Smooth muscle cell (in vitro differentiated cells): ENCODE data around the gene FSCN2. TPM values are rescaled to one million over a fixed set of nuclear protein-coding genes. Genes with fewer than 3 reads are reported as not detected.

Source experiments
- DNase-seq: peaks from one replicate; lab custom pipeline; 2025; ENCODE audit not compliant: unreplicated experiment; lab: John Stamatoyannopoulos, UW
- H2AFZ ChIP-seq: fragments of 200-600 bp; sonication (generic); 2 replicates; pipeline ENCODE4 v1.6.0; 2016; ENCODE audit warnings: antibody characterized with exemption, low read depth, mild to moderate bottlenecking
- H3F3A ChIP-seq: fragments of 200-600 bp; sonication (generic); 2 replicates; pipeline ENCODE4 v1.6.0; 2017; ENCODE audit warnings: antibody characterized with exemption, low read depth
- H3K27ac ChIP-seq: fragments of 200-600 bp; sonication (generic); 2 replicates; pipeline ENCODE4 v1.5.1; 2016; ENCODE audit warnings: low read depth, mild to moderate bottlenecking
- H3K27me3 ChIP-seq: fragments of 200-600 bp; sonication (generic); 2 replicates; pipeline ENCODE4 v1.6.1; 2016; ENCODE audit warnings: low read depth, mild to moderate bottlenecking
- H3K36me3 ChIP-seq: fragments of 200-600 bp; sonication (generic); 2 replicates; pipeline ENCODE4 v1.5.1; 2016; ENCODE audit warnings: low read depth
- H3K4me1 ChIP-seq: fragments of 200-600 bp; sonication (generic); 2 replicates; pipeline ENCODE4 v1.5.1; 2016; ENCODE audit warnings: low read depth
- H3K4me2 ChIP-seq: fragments of 200-600 bp; sonication (generic); 2 replicates; pipeline ENCODE4 v1.6.0; 2016; ENCODE audit warnings: mild to moderate bottlenecking
- H3K4me3 ChIP-seq: fragments of 200-600 bp; sonication (generic); 2 replicates; pipeline ENCODE4 v1.5.1; 2016; ENCODE audit warnings: mild to moderate bottlenecking
- H3K79me2 ChIP-seq: fragments of 200-600 bp; sonication (generic); 2 replicates; pipeline ENCODE4 v1.6.0; 2016; ENCODE audit warnings: low read depth, mild to moderate bottlenecking
- H3K9ac ChIP-seq: fragments of 200-600 bp; sonication (generic); 2 replicates; pipeline ENCODE4 v1.6.0; 2016; ENCODE audit warnings: low read depth
- H3K9me3 ChIP-seq: fragments of 200-600 bp; sonication (generic); replicated peaks from 2 replicates; pipeline ENCODE4 v1.5.1; 2016; ENCODE audit warnings: low read depth
- H4K20me1 ChIP-seq: fragments of 200-600 bp; sonication (generic); 2 replicates; pipeline ENCODE4 v1.6.0; 2016; ENCODE audit warnings: low read depth
- WGBS: methylation state at CpG from one replicate; pipeline ENCODE4 v1.1.7; 2016; ENCODE audit warnings: low lambda C conversion rate; 5-methylcytosine and 5-hydroxymethylcytosine counted together
- polyA plus RNA-seq: library from polyadenylated mRNA; unstranded; fragments of >200 nt; fragmentation: Nextera tagmentation; extraction: Ambion mirVana; gene quantifications from 2 replicates; pipeline ENCODE4 v1.2.1, GENCODE V29; 2016
- total RNA-seq: library from RNA; depleted of rRNA; stranded (reverse); fragments of >200 nt; gene quantifications from 2 replicates; pipeline ENCODE4 v1.2.3, GENCODE V29; 2014
- TF ChIP-seq, protein P1 (sequence below): fragments of 200-600 bp; sonication (generic); IDR thresholded peaks from 2 replicates; pipeline ENCODE4 v1.5.1; 2017; ENCODE audit warnings: borderline replicate concordance, mild to moderate bottlenecking, antibody characterized with exemption; ENCODE audit not compliant: insufficient read depth, poor library complexity, severe bottlenecking

Gene FSCN2
- total and polyA plus RNA-seq, 2 experiments from 2014 or later, result 0.63 to 0.72 TPM

DNA sequence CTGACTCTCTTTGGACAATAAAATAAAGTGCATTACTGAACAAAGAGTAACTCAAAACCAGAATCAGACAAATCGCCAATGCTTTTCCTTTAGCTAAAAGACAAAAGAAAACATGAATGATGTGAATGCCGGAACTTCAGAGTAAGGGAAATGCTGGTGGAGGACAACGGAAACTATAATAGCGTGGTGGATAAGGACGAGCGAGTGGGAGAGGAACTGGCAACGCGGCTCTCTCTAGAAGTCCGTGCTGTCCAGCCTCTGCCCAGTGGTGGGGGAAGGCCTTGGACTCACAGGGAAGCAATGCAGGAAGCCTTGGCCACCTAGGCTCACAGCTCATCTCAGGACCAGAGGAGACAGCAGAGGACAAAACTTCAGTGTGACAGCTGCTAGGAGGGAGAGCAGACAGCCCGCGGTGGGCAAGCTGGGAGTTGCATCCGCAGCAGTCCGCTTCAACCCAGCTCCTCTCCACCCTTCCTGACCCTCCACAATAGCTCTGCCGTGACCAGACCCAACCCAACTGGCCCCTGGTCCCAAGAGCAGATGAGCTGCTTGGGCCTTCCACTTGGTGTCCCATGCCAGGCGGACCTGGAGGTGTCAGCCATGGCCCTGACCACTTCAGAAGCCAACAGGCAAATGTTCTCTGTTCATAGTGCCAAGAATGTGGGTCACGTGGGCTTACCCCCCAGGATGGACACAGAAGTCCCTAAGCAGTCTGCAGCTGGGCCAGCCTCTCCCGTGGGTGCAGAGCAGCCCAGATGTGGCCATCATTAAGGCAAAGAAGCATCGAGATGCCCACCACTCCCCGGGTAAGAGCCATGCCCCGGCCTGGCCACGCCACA is 29.3 kb downstream of the FSCN2 start:
- H3K79me2 ChIP-seq, result peaks cover 12% of the 10 kb centered on the region
- no peaks in the 10 kb centered on the region for H3K9me3 ChIP-seq
- no peaks in the 10 kb centered on the region for H3K36me3 ChIP-seq
- H3F3A ChIP-seq, result peaks cover 28% of the 10 kb centered on the region
- no peak overlapping the region for H2AFZ ChIP-seq
- H3K9ac ChIP-seq, result no peak overlapping the region
- DNase-seq, result no peak
- H3K4me2 ChIP-seq, result no peak overlapping the region
- H3K4me1 ChIP-seq, result no peaks in the 10 kb centered on the region
- H3K4me3 ChIP-seq, result no peak overlapping the region
- WGBS, result 94% methylated on average over 21 of the region's 21 CpGs
- H3K27me3 ChIP-seq, result no peaks in the 10 kb centered on the region
- no peak overlapping the region for H3K27ac ChIP-seq
- H4K20me1 ChIP-seq, result peaks cover 16% of the 10 kb centered on the region
- TF ChIP-seq, protein P1, sequence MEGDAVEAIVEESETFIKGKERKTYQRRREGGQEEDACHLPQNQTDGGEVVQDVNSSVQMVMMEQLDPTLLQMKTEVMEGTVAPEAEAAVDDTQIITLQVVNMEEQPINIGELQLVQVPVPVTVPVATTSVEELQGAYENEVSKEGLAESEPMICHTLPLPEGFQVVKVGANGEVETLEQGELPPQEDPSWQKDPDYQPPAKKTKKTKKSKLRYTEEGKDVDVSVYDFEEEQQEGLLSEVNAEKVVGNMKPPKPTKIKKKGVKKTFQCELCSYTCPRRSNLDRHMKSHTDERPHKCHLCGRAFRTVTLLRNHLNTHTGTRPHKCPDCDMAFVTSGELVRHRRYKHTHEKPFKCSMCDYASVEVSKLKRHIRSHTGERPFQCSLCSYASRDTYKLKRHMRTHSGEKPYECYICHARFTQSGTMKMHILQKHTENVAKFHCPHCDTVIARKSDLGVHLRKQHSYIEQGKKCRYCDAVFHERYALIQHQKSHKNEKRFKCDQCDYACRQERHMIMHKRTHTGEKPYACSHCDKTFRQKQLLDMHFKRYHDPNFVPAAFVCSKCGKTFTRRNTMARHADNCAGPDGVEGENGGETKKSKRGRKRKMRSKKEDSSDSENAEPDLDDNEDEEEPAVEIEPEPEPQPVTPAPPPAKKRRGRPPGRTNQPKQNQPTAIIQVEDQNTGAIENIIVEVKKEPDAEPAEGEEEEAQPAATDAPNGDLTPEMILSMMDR, result no peak

DNA sequence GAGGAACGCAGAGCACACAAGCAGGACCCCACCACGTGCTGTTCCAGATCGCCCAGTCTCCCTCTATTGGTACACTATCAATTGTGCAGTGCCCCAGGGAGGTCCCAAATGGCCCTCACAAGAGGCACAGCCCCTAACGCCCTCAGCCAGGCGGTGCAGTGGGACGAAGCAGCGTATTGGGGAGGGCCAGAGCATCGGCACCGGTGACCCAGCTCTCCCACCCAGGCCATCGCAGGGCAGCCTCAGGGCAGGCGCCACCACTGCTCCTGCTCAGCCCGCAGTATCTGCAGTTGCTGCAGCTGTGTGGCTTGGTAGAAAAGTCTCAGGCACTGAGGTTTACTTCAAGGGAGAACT is 29.9 kb downstream of the FSCN2 start:
- H3F3A ChIP-seq, result peaks cover 28% of the 10 kb centered on the region
- no peak overlapping the region for H3K4me2 ChIP-seq
- no peak for DNase-seq
- 96% methylated on average over 12 of the region's 12 CpGs for WGBS
- peaks cover 16% of the 10 kb centered on the region for H4K20me1 ChIP-seq
- no peak overlapping the region for H2AFZ ChIP-seq
- H3K9ac ChIP-seq, result no peak overlapping the region
- H3K4me1 ChIP-seq, result no peaks in the 10 kb centered on the region
- H3K79me2 ChIP-seq, result peaks cover 13% of the 10 kb centered on the region
- no peaks in the 10 kb centered on the region for H3K36me3 ChIP-seq
- H3K4me3 ChIP-seq, result no peak overlapping the region
- H3K27me3 ChIP-seq, result no peaks in the 10 kb centered on the region
- TF ChIP-seq, protein P1, result no peak
- H3K9me3 ChIP-seq, result no peaks in the 10 kb centered on the region
- H3K27ac ChIP-seq, result no peak overlapping the region

DNA sequence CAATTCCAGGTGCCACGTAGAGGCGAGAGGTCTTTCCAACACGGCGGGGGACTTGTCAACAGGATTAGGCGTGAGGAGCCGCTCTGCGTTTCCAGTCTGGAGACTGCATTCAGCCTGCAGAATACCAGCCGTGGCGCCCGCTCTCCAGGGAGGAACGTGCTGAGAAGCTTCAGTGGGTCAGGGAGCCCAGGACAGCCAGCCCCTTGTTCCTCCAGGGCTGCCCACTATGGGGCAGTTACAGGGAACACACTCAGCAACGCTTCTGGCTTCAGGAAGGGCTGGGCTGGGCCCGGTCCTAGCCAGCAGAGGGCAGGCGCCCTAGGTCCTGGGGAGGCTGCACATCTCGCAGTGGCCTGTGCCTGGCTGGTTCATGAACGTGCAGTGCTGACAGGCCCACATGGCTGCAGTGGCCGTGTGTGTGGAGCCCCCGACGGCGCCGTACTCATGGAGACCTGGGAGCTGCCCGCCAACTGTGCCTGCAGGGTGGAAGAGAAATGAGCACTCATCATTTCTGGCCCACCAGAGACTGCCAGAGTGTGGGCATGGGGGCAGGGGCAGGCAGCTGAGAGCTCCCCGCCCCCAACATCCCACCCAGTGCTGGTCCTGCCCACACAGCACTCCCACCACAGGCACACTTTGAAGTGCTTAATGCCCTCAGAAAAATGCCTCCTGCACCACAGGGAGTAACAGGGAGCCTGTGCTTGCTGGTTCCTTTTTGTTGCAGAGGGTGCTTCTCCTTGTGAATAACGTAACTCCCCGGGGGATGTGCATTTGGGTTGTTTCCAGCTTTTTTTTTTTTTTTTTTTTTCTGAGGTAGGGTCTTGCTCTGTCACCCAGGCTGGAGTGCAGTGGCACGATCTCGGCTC is 31.0 kb downstream of the FSCN2 start:
- DNase-seq, result no peak
- Histone ChIP-seq H3K4me3 (no peak overlapping the region), H2AFZ (no peak overlapping the region), H3K4me1 (no peaks in the 10 kb centered on the region), H3K9me3 (no peaks in the 10 kb centered on the region), H3K36me3 (no peaks in the 10 kb centered on the region), H3K79me2 (peaks cover 13% of the 10 kb centered on the region), H3K9ac (no peak overlapping the region), H3F3A (peaks cover 27% of the 10 kb centered on the region), H3K4me2 (no peak overlapping the region), H3K27ac (no peak overlapping the region), H4K20me1 (peaks cover 12% of the 10 kb centered on the region), H3K27me3 (no peaks in the 10 kb centered on the region)
- 87% methylated on average over 27 of the region's 27 CpGs for WGBS
- TF ChIP-seq, protein P1, result no peak
